Testis (tissue), 3 donors: ENCODE measurements around the gene HADHA. TPM values are rescaled to one million over a fixed set of nuclear protein-coding genes. Genes with fewer than 3 reads are reported as not detected.
A peak's percentile ranks its signal among the peaks of the same experiment; 100 is the strongest.

Experiments
- DNase-seq: peaks from one replicate; pipeline ENCODE4 v3.0.0-alpha.2; 2019
- H3K27ac ChIP-seq, 2 donors: fragments of 200-600 bp; sonication (generic); one replicate each; pipeline ENCODE4 v1.5.1; 2019
- H3K27me3 ChIP-seq: fragments of 200-600 bp; sonication (generic); one replicate; pipeline ENCODE4 v1.5.1; 2019
- H3K36me3 ChIP-seq: fragments of 200-600 bp; sonication (generic); one replicate; pipeline ENCODE4 v1.5.1; 2017; ENCODE audit warnings: low read depth; ENCODE audit errors: missing control alignments
- H3K4me1 ChIP-seq: fragments of 200-600 bp; sonication (generic); one replicate; pipeline ENCODE4 v1.5.1; 2019
- H3K4me3 ChIP-seq, 2 donors: fragments of 200-600 bp; sonication (generic); one replicate each; pipeline ENCODE4 v1.5.1; 2017 to 2019
- H3K9me3 ChIP-seq: fragments of 200-600 bp; sonication (generic); one replicate; pipeline ENCODE4 v1.5.1; 2017
- POLR2A ChIP-seq: fragments of 450-650 bp; IDR thresholded peaks from one replicate; pipeline ENCODE4 v1.6.1; 2017; ENCODE audit warnings: antibody characterized with exemption, mild to moderate bottlenecking, moderate library complexity
- WGBS, 2 donors: methylation state at CpG; one replicate each; pipeline ENCODE4 v1.1.5; 2018; 5-methylcytosine and 5-hydroxymethylcytosine counted together
- intact Hi-C: fragments of 100-400 bp; cut with DNase I; formaldehyde crosslinking; loops from one replicate; pipeline ENCODE4 v1.15.1; 2023; ENCODE audit warnings: low total_unique reads
- polyA plus RNA-seq: library from polyadenylated mRNA; stranded (reverse); fragments of 350-450 nt; fragmentation: Illumina TruSeq; extraction: RNeasy Lipid Tissue Mini Kit (QIAGEN cat#74804); gene quantifications from one replicate; pipeline ENCODE4 v1.2.3, GENCODE V29; 2014; ENCODE audit warnings: low read depth, low replicate concordance; ENCODE audit not compliant: insufficient read depth
- total RNA-seq, 2 donors: library from RNA; depleted of rRNA; stranded (reverse); fragments of >200 nt; gene quantifications; one replicate each; pipeline ENCODE4 v1.2.3, GENCODE V29; 2016
- TF ChIP-seq, protein P1 (sequence below), 3 experiments: fragments of 450-650 bp in 2 of 3; fragments of 200-600 bp in 1 of 3; sonication (generic) in 1 of 3; IDR thresholded peaks; one replicate each; pipeline ENCODE4 v1.5.1; 2016 to 2019; ENCODE audit warnings: antibody characterized with exemption in 3 of 3, mild to moderate bottlenecking in 2 of 3, moderate library complexity in 1 of 3

Gene HADHA
- total and polyA plus RNA-seq, 3 donors from 2014 or later, result 93.7 to 161 (median 98.8) TPM

DNA sequence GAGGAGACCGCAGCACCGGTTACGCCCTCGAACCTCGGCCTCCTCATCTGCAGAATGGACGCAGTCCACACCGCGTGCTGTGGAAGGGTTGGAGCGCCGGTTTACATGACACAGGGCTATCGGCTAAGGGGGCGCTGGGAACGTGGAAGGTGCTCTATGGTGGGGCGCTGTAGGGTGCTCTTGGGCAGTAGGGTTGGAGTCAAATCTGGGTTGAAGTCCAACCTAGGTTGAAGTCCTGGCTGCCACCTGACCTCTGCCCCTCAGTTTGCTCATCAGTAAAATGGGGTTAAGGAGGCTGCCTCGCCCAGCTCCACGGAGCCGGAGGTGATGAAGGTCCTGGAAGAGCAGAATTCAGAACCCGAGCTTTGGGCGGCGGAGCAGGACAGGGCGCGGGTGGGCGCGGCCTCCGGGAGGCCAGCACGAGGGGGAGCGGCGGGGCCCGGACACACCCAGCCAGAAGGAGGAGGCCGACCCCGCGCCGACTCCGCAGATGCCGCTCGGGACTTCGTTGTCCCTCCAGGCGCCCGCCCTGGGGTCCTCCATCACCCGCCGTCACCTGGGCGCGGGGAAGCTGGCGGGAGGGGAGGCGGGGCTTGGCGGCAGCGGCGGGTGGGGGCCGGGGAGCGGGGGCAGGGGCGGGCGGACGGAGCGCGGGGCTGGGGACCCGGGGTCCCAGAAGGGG is 72.1 kb downstream of the HADHA start:
- intact Hi-C loops, result no loop called here
- no peak for DNase-seq

GRCh38 chr2:26170795-26171194 is 73.6 kb downstream of the HADHA start:
- H3K27ac ChIP-seq, result no peak overlapping the region
- TF ChIP-seq, protein P1, sequence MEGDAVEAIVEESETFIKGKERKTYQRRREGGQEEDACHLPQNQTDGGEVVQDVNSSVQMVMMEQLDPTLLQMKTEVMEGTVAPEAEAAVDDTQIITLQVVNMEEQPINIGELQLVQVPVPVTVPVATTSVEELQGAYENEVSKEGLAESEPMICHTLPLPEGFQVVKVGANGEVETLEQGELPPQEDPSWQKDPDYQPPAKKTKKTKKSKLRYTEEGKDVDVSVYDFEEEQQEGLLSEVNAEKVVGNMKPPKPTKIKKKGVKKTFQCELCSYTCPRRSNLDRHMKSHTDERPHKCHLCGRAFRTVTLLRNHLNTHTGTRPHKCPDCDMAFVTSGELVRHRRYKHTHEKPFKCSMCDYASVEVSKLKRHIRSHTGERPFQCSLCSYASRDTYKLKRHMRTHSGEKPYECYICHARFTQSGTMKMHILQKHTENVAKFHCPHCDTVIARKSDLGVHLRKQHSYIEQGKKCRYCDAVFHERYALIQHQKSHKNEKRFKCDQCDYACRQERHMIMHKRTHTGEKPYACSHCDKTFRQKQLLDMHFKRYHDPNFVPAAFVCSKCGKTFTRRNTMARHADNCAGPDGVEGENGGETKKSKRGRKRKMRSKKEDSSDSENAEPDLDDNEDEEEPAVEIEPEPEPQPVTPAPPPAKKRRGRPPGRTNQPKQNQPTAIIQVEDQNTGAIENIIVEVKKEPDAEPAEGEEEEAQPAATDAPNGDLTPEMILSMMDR (IDR thresholded peaks at IDR 0.05), result no peak
- intact Hi-C loops, result no loop called here
- no peaks in the 10 kb centered on the region for H3K9me3 ChIP-seq
- WGBS, 2 donors, result 88 to 93% methylated on average over 9 of the region's 9 CpGs
- DNase-seq, result no peak
- no peak overlapping the region for H3K4me3 ChIP-seq
- H3K4me1 ChIP-seq, result peaks cover 3% of the 10 kb centered on the region
- H3K36me3 ChIP-seq, result no peaks in the 10 kb centered on the region
- H3K27me3 ChIP-seq, result no peaks in the 10 kb centered on the region

More for the DNA sequence above, 72.1 kb downstream of the HADHA start:
- Histone ChIP-seq H3K9me3 (no peaks in the 10 kb centered on the region), H3K4me1 (peaks cover 3% of the 10 kb centered on the region), H3K4me3 (peak overlapping the region; percentile 15 to 29), H3K27ac (no peak overlapping the region), H3K36me3 (no peaks in the 10 kb centered on the region), H3K27me3 (no peaks in the 10 kb centered on the region)
- no peak for TF ChIP-seq POLR2A
- TF ChIP-seq, protein P1 (IDR thresholded peaks at IDR 0.05), result no peak
- WGBS, 2 donors, result 13 to 22% methylated on average over 30 to 39 of the region's 56 CpGs

GRCh38 chr2:26169681-26170414 is 74.6 kb downstream of the HADHA start:
- TF ChIP-seq, protein P1 (IDR thresholded peaks at IDR 0.05), result no peak
- TF ChIP-seq POLR2A, result no peak
- no peak for DNase-seq
- 84 to 90% methylated on average over 14 of the region's 14 CpGs for WGBS, 2 donors
- intact Hi-C loops, result no loop called here
- H3K36me3 ChIP-seq, result no peaks in the 10 kb centered on the region
- H3K27me3 ChIP-seq, result no peaks in the 10 kb centered on the region
- H3K9me3 ChIP-seq, result no peaks in the 10 kb centered on the region
- H3K4me3 ChIP-seq, result no peak overlapping the region
- H3K27ac ChIP-seq, result no peak overlapping the region
- peaks cover 3% of the 10 kb centered on the region for H3K4me1 ChIP-seq

DNA sequence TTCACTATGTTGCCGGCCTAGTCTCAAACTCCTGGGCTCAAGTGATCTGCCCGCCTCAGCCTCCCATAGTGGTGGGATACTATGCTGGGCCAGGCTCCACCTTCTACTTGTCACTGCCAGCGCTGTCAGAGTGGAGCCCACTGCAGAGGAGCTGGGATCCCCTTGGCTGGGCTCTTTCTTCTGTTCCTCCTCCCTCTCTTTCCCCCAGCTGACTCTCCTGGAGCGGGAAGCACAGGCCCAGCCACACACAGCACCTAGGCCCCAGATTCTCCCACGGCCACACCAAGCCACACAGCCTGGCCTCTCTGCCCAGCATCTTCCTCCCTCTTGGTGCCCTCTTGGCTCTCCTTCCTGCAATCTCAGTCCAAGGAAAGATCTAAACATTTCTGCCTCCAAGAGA is 75.2 kb downstream of the HADHA start:
- intact Hi-C loops, result no loop called here
- no peaks in the 10 kb centered on the region for H3K27me3 ChIP-seq
- H3K9me3 ChIP-seq, result no peaks in the 10 kb centered on the region
- no peaks in the 10 kb centered on the region for H3K36me3 ChIP-seq
- no peak for TF ChIP-seq POLR2A
- TF ChIP-seq, protein P1 (IDR thresholded peaks at IDR 0.05), result no peak
- 90 to 100% methylated on average over 5 of the region's 5 CpGs for WGBS, 2 donors
- no peak overlapping the region for H3K27ac ChIP-seq
- peaks cover 3% of the 10 kb centered on the region for H3K4me1 ChIP-seq
- no peak for DNase-seq
- H3K4me3 ChIP-seq, result no peak overlapping the region
